ENCODE data around the gene RESP18.

DNA sequence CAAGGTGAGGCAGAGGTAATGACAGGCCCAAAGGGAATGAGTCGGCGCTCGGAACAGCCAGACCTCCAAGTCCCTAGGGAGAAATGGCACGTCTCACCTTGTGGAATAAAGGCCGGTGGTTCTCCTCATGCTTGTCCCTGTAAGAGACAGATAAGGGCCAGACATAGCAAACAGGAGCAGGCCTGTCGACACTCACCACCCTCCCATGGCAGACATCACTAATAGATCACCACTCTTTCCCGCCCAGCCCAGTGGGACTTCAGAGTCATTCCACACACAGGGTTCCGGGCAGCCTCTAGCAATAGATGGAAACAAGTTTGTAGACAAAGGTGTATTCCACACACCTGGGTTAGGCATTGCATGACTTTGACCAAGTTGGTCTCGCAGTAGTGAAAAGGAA is 48.9 kb upstream of the RESP18 start:
- no peak for TF ChIP-seq EZH2 (IDR thresholded peaks at IDR 0.05; ENCODE audit: borderline replicate concordance, insufficient read depth, low read depth, low read length, poor library complexity, severe bottlenecking)
- TF ChIP-seq CTCF (IDR thresholded peaks at IDR 0.05) = no peak
